WTC11 (cell line): Measurements from ENCODE around the gene URI1. TPM values are rescaled to one million over a fixed set of nuclear protein-coding genes. Genes with fewer than 3 reads are reported as not detected.

Experiments
- ATAC-seq: fragments of 200-7000 bp; cut with Tn5 transposase; 2 replicates; pipeline ENCODE4 v1.10.0; 2021; ENCODE audit warnings: mild to moderate bottlenecking, moderate library complexity
- CTCF ChIA-PET: fragments of 300-600 bp; sonication (Branson Sonifier 250); formaldehyde crosslinking; loops from one replicate; lab custom pipeline; 2021; ENCODE audit warnings: antibody characterized with exemption; lab: Charles Lee
- POLR2A ChIA-PET: fragments of 350-600 bp; sonication (Branson Sonifier 250); formaldehyde crosslinking; loops from one replicate; lab custom pipeline; 2021; ENCODE audit warnings: antibody characterized with exemption; lab: Charles Lee
- DNase-seq: peaks from one replicate; pipeline ENCODE4 v3.0.0; 2021; ENCODE audit warnings: low spot score
- H3K27ac Mint-ChIP-seq: 2 replicates; pipeline ENCODE4 v1.8.0; 2021; ENCODE audit warnings: mixed read lengths
- H3K27me3 Mint-ChIP-seq: 2 replicates; pipeline ENCODE4 v1.8.0; 2021; ENCODE audit warnings: low read depth, mild to moderate bottlenecking, moderate library complexity, mixed read lengths
- H3K36me3 Mint-ChIP-seq: 2 replicates; pipeline ENCODE4 v1.8.0; 2021; ENCODE audit warnings: mixed read lengths
- H3K4me1 Mint-ChIP-seq: 2 replicates; pipeline ENCODE4 v1.8.0; 2022; ENCODE audit warnings: mixed read lengths
- H3K4me3 Mint-ChIP-seq: 2 replicates; pipeline ENCODE4 v1.8.0; 2021; ENCODE audit warnings: mild to moderate bottlenecking, moderate library complexity, mixed read lengths
- H3K9me3 Mint-ChIP-seq: 2 replicates; pipeline ENCODE4 v1.8.0; 2021; ENCODE audit warnings: mixed read lengths
- CBFB ChIP-seq: sonication (generic); formaldehyde crosslinking; IDR thresholded peaks from 2 replicates; pipeline ENCODE4 v1.8.1; 2022; ENCODE audit warnings: mild to moderate bottlenecking, low read depth, missing genetic modification reagents
- ELF4 ChIP-seq: sonication (generic); formaldehyde crosslinking; IDR thresholded peaks from 2 replicates; pipeline ENCODE4 v1.8.1; 2022; ENCODE audit warnings: low read depth, mild to moderate bottlenecking, moderate library complexity, missing genetic modification reagents
- FOXJ3 ChIP-seq: sonication (generic); formaldehyde crosslinking; IDR thresholded peaks from 2 replicates; pipeline ENCODE4 v1.9.0; 2021; ENCODE audit warnings: missing genetic modification reagents, mild to moderate bottlenecking, borderline replicate concordance
- FOXK1 ChIP-seq: sonication (generic); formaldehyde crosslinking; IDR thresholded peaks from 2 replicates; pipeline ENCODE4 v1.8.0; 2022; ENCODE audit warnings: mild to moderate bottlenecking, moderate library complexity, missing genetic modification reagents
- RELA ChIP-seq: sonication (generic); formaldehyde crosslinking; IDR thresholded peaks from 2 replicates; pipeline ENCODE4 v1.8.1; 2022; ENCODE audit warnings: missing genetic modification reagents, mild to moderate bottlenecking, borderline replicate concordance
- RORB ChIP-seq: fragments of 250-450 bp; sonication (Bioruptor Pico); IDR thresholded peaks from 2 replicates; pipeline ENCODE4 v1.9.0; 2021; ENCODE audit warnings: mild to moderate bottlenecking
- SP1 ChIP-seq: sonication (generic); formaldehyde crosslinking; conservative IDR thresholded peaks from 2 replicates; pipeline ENCODE4 v1.8.1; 2022; ENCODE audit warnings: missing genetic modification reagents
- ZNF121 ChIP-seq: sonication (generic); formaldehyde crosslinking; IDR thresholded peaks from 2 replicates; pipeline ENCODE4 v1.8.0; 2023; ENCODE audit warnings: missing genetic modification reagents
- ZNF138 ChIP-seq: sonication (generic); formaldehyde crosslinking; conservative IDR thresholded peaks from 2 replicates; pipeline ENCODE4 v1.8.1; 2022; ENCODE audit warnings: mild to moderate bottlenecking, moderate library complexity, missing genetic modification reagents
- ZNF219 ChIP-seq: sonication (generic); formaldehyde crosslinking; IDR thresholded peaks from 2 replicates; pipeline ENCODE4 v1.8.0; 2023; ENCODE audit warnings: missing genetic modification reagents, mild to moderate bottlenecking, borderline replicate concordance
- ZNF263 ChIP-seq: sonication (generic); formaldehyde crosslinking; IDR thresholded peaks from 2 replicates; pipeline ENCODE4 v1.8.1; 2022; ENCODE audit warnings: low read depth, mild to moderate bottlenecking, moderate library complexity, missing genetic modification reagents
- ZNF396 ChIP-seq: fragments of 250-450 bp; sonication (Bioruptor Pico); IDR thresholded peaks from 2 replicates; pipeline ENCODE4 v1.8.0; 2021; ENCODE audit warnings: mild to moderate bottlenecking, moderate library complexity, borderline replicate concordance
- total RNA-seq: library from RNA; stranded (reverse); gene quantifications from 3 replicates; pipeline ENCODE4 v1.2.3, GENCODE V29; 2021
- TF ChIP-seq, protein P1 (sequence below): sonication (generic); formaldehyde crosslinking; conservative IDR thresholded peaks from 2 replicates; pipeline ENCODE4 v1.8.1; 2022; ENCODE audit warnings: mild to moderate bottlenecking, missing genetic modification reagents
- TF ChIP-seq, protein P2 (sequence below): sonication (generic); formaldehyde crosslinking; IDR thresholded peaks from 2 replicates; pipeline ENCODE4 v1.8.1; 2023; ENCODE audit warnings: mild to moderate bottlenecking, missing genetic modification reagents
- TF ChIP-seq, protein P3 (sequence below): sonication (generic); formaldehyde crosslinking; IDR thresholded peaks from 2 replicates; pipeline ENCODE4 v1.8.0; 2022; ENCODE audit warnings: mild to moderate bottlenecking, missing genetic modification reagents
- TF ChIP-seq, protein P4 (sequence below): sonication (generic); formaldehyde crosslinking; IDR thresholded peaks from 2 replicates; pipeline ENCODE4 v1.8.1; 2023; ENCODE audit warnings: mild to moderate bottlenecking, moderate library complexity, missing genetic modification reagents
- TF ChIP-seq, protein P5 (sequence below): sonication (generic); formaldehyde crosslinking; IDR thresholded peaks from 2 replicates; pipeline ENCODE4 v1.8.1; 2023; ENCODE audit warnings: mild to moderate bottlenecking, missing genetic modification reagents, moderate library complexity
- TF ChIP-seq, protein P6 (sequence below): sonication (generic); formaldehyde crosslinking; IDR thresholded peaks from 2 replicates; pipeline ENCODE4 v1.8.1; 2023; ENCODE audit warnings: mild to moderate bottlenecking, missing genetic modification reagents, borderline replicate concordance
- TF ChIP-seq, protein P7 (sequence below): fragments of 250-450 bp; sonication (Bioruptor Pico); IDR thresholded peaks from 2 replicates; pipeline ENCODE4 v1.9.0; 2021; ENCODE audit warnings: moderate library complexity, mild to moderate bottlenecking, inconsistent platforms, borderline replicate concordance
- TF ChIP-seq, protein P8 (sequence below): sonication (generic); formaldehyde crosslinking; IDR thresholded peaks from 2 replicates; pipeline ENCODE4 v1.8.1; 2023; ENCODE audit warnings: mild to moderate bottlenecking, missing genetic modification reagents, moderate library complexity

The URI1 gene
- total RNA-seq, 1 experiment from 2014 or later = 57.1 TPM

DNA sequence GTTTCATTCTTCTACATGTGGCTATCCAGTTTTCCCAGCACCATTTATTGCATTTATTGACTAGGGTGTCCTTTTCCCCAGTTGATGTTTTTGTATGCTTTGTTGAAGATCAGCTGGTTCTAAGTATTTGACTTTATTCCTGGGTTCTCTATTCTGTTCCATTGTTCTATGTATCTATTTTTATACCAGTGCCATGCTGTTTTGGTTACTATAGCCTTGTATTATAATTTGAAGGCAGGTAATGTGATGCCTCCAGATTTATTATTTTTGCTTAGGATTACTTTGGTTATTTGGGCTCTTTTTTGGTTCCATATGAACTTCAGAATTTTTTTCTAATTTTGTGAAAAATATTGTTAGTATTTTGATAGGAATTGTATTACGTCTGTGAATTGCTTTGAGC is 80.6 kb downstream of the URI1 start (continued):
- TF ChIP-seq, protein P1, sequence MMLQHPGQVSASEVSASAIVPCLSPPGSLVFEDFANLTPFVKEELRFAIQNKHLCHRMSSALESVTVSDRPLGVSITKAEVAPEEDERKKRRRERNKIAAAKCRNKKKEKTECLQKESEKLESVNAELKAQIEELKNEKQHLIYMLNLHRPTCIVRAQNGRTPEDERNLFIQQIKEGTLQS (CRISPR knock-in tag) = no peak
- TF ChIP-seq FOXK1 (CRISPR knock-in tag) = no peak

DNA sequence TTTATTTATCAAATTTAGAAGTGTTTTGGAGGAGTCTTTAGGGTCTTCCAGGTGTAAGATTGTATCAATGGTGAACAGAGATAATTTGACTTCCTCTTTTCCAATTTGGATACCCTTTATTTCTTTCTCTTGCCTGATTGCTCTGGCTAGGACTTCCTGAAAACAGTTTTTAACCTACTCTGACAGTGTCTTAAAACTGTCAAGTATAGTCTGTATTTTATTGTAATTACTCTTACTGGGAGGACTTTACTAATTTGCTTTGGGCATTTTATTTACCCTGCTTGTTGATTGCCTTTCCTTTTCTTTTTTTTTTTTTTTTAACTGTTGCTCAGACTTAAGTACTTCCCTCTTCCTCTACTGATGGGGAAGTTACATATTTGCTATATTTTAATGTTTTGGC is 81.3 kb downstream of the URI1 start:
- TF ChIP-seq ELF4 (CRISPR knock-in tag) (no peak), ZNF121 (CRISPR knock-in tag) (no peak), FOXK1 (CRISPR knock-in tag) (no peak), FOXJ3 (no peak), CBFB (CRISPR knock-in tag) (no peak), ZNF263 (no peak)
- TF ChIP-seq, protein P2, sequence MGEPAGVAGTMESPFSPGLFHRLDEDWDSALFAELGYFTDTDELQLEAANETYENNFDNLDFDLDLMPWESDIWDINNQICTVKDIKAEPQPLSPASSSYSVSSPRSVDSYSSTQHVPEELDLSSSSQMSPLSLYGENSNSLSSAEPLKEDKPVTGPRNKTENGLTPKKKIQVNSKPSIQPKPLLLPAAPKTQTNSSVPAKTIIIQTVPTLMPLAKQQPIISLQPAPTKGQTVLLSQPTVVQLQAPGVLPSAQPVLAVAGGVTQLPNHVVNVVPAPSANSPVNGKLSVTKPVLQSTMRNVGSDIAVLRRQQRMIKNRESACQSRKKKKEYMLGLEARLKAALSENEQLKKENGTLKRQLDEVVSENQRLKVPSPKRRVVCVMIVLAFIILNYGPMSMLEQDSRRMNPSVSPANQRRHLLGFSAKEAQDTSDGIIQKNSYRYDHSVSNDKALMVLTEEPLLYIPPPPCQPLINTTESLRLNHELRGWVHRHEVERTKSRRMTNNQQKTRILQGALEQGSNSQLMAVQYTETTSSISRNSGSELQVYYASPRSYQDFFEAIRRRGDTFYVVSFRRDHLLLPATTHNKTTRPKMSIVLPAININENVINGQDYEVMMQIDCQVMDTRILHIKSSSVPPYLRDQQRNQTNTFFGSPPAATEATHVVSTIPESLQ = no peak
- TF ChIP-seq, protein P3, sequence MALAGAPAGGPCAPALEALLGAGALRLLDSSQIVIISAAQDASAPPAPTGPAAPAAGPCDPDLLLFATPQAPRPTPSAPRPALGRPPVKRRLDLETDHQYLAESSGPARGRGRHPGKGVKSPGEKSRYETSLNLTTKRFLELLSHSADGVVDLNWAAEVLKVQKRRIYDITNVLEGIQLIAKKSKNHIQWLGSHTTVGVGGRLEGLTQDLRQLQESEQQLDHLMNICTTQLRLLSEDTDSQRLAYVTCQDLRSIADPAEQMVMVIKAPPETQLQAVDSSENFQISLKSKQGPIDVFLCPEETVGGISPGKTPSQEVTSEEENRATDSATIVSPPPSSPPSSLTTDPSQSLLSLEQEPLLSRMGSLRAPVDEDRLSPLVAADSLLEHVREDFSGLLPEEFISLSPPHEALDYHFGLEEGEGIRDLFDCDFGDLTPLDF (CRISPR knock-in tag) = no peak
- TF ChIP-seq, protein P4, sequence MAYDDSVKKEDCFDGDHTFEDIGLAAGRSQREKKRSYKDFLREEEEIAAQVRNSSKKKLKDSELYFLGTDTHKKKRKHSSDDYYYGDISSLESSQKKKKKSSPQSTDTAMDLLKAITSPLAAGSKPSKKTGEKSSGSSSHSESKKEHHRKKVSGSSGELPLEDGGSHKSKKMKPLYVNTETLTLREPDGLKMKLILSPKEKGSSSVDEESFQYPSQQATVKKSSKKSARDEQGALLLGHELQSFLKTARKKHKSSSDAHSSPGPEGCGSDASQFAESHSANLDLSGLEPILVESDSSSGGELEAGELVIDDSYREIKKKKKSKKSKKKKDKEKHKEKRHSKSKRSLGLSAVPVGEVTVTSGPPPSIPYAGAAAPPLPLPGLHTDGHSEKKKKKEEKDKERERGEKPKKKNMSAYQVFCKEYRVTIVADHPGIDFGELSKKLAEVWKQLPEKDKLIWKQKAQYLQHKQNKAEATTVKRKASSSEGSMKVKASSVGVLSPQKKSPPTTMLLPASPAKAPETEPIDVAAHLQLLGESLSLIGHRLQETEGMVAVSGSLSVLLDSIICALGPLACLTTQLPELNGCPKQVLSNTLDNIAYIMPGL (CRISPR knock-in tag) = no peak
- TF ChIP-seq, protein P5, sequence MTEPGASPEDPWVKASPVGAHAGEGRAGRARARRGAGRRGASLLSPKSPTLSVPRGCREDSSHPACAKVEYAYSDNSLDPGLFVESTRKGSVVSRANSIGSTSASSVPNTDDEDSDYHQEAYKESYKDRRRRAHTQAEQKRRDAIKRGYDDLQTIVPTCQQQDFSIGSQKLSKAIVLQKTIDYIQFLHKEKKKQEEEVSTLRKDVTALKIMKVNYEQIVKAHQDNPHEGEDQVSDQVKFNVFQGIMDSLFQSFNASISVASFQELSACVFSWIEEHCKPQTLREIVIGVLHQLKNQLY (CRISPR knock-in tag) = no peak
- Mint-ChIP-seq H3K27me3 (no peaks in the 10 kb centered on the region), H3K4me3 (no peak overlapping the region), H3K27ac (no peak overlapping the region), H3K4me1 (peaks cover 9% of the 10 kb centered on the region), H3K9me3 (peaks cover 3% of the 10 kb centered on the region; the same call in 1 of the 2 replicates), H3K36me3 (peaks cover 11% of the 10 kb centered on the region)
- DNase-seq (no peak), ATAC-seq (no peak)
- ChIA-PET POLR2A (no interaction called here), CTCF (no interaction called here)

DNA sequence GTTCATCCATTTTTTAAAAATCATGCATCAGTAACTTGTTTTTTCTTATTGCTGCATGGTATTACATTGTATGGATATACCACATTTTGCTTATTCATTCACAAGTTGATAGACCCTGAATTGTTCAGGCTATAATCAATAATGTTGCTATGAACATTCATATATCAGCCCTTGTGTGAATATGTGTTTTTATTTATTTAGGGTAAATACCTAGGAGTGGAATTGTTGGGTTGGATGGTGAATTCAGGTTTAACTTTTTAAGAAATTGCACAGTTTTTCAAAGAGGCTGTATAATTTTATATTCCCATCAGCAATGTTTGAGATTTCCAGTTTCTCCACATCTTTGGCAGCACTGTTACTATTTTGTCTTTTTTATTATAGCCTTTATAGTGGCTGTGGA is 82.1 kb downstream of the URI1 start:
- peaks cover 11% of the 10 kb centered on the region for H3K36me3 Mint-ChIP-seq
- ATAC-seq (no peak), DNase-seq (no peak)
- peaks cover 3% of the 10 kb centered on the region; the same call in 1 of the 2 replicates for H3K9me3 Mint-ChIP-seq
- no peak overlapping the region for H3K4me3 Mint-ChIP-seq
- peaks cover 15% of the 10 kb centered on the region for H3K4me1 Mint-ChIP-seq
- H3K27me3 Mint-ChIP-seq = no peaks in the 10 kb centered on the region
- no peak overlapping the region for H3K27ac Mint-ChIP-seq
- ChIA-PET CTCF (no interaction called here), POLR2A (no interaction called here)
- TF ChIP-seq RELA (CRISPR knock-in tag) (no peak), ZNF138 (CRISPR knock-in tag) (no peak), SP1 (no peak), ZNF396 (no peak), ZNF219 (CRISPR knock-in tag) (no peak), RORB (CRISPR knock-in tag) (no peak)
- TF ChIP-seq, protein P6, sequence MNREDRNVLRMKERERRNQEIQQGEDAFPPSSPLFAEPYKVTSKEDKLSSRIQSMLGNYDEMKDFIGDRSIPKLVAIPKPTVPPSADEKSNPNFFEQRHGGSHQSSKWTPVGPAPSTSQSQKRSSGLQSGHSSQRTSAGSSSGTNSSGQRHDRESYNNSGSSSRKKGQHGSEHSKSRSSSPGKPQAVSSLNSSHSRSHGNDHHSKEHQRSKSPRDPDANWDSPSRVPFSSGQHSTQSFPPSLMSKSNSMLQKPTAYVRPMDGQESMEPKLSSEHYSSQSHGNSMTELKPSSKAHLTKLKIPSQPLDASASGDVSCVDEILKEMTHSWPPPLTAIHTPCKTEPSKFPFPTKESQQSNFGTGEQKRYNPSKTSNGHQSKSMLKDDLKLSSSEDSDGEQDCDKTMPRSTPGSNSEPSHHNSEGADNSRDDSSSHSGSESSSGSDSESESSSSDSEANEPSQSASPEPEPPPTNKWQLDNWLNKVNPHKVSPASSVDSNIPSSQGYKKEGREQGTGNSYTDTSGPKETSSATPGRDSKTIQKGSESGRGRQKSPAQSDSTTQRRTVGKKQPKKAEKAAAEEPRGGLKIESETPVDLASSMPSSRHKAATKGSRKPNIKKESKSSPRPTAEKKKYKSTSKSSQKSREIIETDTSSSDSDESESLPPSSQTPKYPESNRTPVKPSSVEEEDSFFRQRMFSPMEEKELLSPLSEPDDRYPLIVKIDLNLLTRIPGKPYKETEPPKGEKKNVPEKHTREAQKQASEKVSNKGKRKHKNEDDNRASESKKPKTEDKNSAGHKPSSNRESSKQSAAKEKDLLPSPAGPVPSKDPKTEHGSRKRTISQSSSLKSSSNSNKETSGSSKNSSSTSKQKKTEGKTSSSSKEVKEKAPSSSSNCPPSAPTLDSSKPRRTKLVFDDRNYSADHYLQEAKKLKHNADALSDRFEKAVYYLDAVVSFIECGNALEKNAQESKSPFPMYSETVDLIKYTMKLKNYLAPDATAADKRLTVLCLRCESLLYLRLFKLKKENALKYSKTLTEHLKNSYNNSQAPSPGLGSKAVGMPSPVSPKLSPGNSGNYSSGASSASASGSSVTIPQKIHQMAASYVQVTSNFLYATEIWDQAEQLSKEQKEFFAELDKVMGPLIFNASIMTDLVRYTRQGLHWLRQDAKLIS (CRISPR knock-in tag) = no peak
- TF ChIP-seq, protein P7, sequence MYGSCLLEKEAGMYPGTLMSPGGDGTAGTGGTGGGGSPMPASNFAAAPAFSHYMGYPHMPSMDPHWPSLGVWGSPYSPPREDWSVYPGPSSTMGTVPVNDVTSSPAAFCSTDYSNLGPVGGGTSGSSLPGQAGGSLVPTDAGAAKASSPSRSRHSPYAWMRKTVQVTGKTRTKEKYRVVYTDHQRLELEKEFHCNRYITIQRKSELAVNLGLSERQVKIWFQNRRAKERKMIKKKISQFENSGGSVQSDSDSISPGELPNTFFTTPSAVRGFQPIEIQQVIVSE (CRISPR knock-in tag) = no peak
- TF ChIP-seq, protein P8, sequence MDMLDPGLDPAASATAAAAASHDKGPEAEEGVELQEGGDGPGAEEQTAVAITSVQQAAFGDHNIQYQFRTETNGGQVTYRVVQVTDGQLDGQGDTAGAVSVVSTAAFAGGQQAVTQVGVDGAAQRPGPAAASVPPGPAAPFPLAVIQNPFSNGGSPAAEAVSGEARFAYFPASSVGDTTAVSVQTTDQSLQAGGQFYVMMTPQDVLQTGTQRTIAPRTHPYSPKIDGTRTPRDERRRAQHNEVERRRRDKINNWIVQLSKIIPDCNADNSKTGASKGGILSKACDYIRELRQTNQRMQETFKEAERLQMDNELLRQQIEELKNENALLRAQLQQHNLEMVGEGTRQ (CRISPR knock-in tag) = no peak
